ENCODE results near the gene SDF4.
"Not testable (repeated sequence)": the region's sequence is repeated elsewhere in the genome, so short reads cannot be mapped to it uniquely, and the experiment has no call there.

SDF4 gene

GRCh38 chr1:1179346-1179982, 52.3 kb downstream of the SDF4 start:
- DNase-seq (ENCODE audit: low spot score): no peak

GRCh38 chr1:1178794-1179331, 52.9 kb downstream of the SDF4 start:
- DNase-seq (ENCODE audit: low spot score): no peak

- DNase-seq (ENCODE audit: low spot score): no peak
Observed at GRCh38 chr1:1177452-1178206, 54.2 kb downstream of the SDF4 start.

- DNase-seq (ENCODE audit: low spot score): no peak
Observed at GRCh38 chr1:1176931-1177330, 54.9 kb downstream of the SDF4 start.

- DNase-seq (ENCODE audit: low spot score): not testable (repeated sequence)
Observed at GRCh38 chr1:1176063-1176761, 55.6 kb downstream of the SDF4 start.

- DNase-seq (ENCODE audit: low spot score): no peak
Observed at GRCh38 chr1:1175221-1176062, 56.4 kb downstream of the SDF4 start.

- no peak for DNase-seq (ENCODE audit: low spot score)
Observed at GRCh38 chr1:1173793-1174415, 57.9 kb downstream of the SDF4 start, which contains the start of gene TTLL10. Gene TTLL10, plus strand, starts transcription at chr1:1173880. Its CDS starts 5,336 bp downstream, at chr1:1179216.

GRCh38 chr1:1173061-1173792, 58.6 kb downstream of the SDF4 start:
- no peak for DNase-seq (ENCODE audit: low spot score)

- no peak for DNase-seq (ENCODE audit: low spot score)
Observed at GRCh38 chr1:1171546-1172340, 60.1 kb downstream of the SDF4 start.

GRCh38 chr1:1171161-1171545, 60.6 kb downstream of the SDF4 start:
- DNase-seq (ENCODE audit: low spot score): no peak

- DNase-seq (ENCODE audit: low spot score): no peak
Observed at GRCh38 chr1:1170215-1171091, 61.3 kb downstream of the SDF4 start.

GRCh38 chr1:1169429-1170214, 62.2 kb downstream of the SDF4 start:
- DNase-seq (ENCODE audit: low spot score): no peak

- no peak for DNase-seq (ENCODE audit: low spot score)
Observed at GRCh38 chr1:1168451-1169411, 63.1 kb downstream of the SDF4 start.

GRCh38 chr1:1167841-1168450, 63.9 kb downstream of the SDF4 start:
- DNase-seq (ENCODE audit: low spot score): no peak

- DNase-seq (ENCODE audit: low spot score): no peak
Observed at GRCh38 chr1:1167398-1167821, 64.4 kb downstream of the SDF4 start.
